ENCODE measurements around the gene ITPR1. TPM values are rescaled to one million over a fixed set of nuclear protein-coding genes. Genes with fewer than 3 reads are reported as not detected.

The ITPR1 gene
- total RNA-seq, 1 donor from 2014 or later: 6.7 TPM

DNA sequence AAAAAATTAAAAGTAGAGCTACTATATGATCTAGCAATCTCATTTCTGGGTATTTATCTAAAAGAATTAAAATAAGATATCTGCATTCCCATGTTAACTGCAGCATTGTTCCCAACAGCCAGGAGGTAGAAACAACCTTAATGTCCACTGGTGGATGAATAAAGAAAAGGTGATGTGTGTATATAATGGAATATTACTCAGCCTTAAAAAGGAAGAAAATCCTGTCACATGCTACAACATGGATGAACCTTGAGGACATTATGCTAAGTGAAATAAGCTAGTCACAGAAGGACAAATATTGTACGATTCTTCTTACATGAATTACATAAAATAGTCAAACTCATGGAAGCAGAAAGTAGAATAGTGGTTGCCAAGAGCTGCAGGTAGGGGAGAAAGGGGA is 366.6 kb downstream of the ITPR1 start:
- H3K27me3 Mint-ChIP-seq (ENCODE audit: low read depth, unreplicated experiment): no peaks in the 10 kb centered on the region
- no peaks in the 10 kb centered on the region for H3K4me1 Mint-ChIP-seq (ENCODE audit: low read depth, unreplicated experiment)
- Histone ChIP-seq H3K9ac (ENCODE audit: low read length) (no peak overlapping the region), H2AFZ (ENCODE audit: low read depth, low read length) (no peak overlapping the region), H3K4me1 (ENCODE audit: insufficient read depth, low read length) (no peaks in the 10 kb centered on the region), H4K20me1 (ENCODE audit: insufficient read depth, low read length) (no peaks in the 10 kb centered on the region), H3K36me3 (ENCODE audit: insufficient read depth, low read length) (no peaks in the 10 kb centered on the region), H3K27ac (ENCODE audit: low read depth, low read length) (no peak overlapping the region), H3K4me3 (ENCODE audit: insufficient read depth, low read depth, low read length) (no peak overlapping the region), H3K9me3 (ENCODE audit: insufficient read depth, low read depth, low read length) (peaks cover 4% of the 10 kb centered on the region), H3K79me2 (ENCODE audit: insufficient read depth, low read length) (no peaks in the 10 kb centered on the region), H3K27me3 (ENCODE audit: insufficient read depth, low read length) (no peaks in the 10 kb centered on the region), H3K4me2 (ENCODE audit: low read length) (no peak overlapping the region)
- H3K27ac Mint-ChIP-seq (ENCODE audit: unreplicated experiment): no peak overlapping the region
- no peak overlapping the region for H3K4me3 Mint-ChIP-seq (ENCODE audit: unreplicated experiment)
- FAIRE-seq: no peak
- H3K36me3 Mint-ChIP-seq (ENCODE audit: low read depth, unreplicated experiment): no peaks in the 10 kb centered on the region
- DNase-seq (ENCODE audit: low read depth): no peak
- TF ChIP-seq, protein P1, sequence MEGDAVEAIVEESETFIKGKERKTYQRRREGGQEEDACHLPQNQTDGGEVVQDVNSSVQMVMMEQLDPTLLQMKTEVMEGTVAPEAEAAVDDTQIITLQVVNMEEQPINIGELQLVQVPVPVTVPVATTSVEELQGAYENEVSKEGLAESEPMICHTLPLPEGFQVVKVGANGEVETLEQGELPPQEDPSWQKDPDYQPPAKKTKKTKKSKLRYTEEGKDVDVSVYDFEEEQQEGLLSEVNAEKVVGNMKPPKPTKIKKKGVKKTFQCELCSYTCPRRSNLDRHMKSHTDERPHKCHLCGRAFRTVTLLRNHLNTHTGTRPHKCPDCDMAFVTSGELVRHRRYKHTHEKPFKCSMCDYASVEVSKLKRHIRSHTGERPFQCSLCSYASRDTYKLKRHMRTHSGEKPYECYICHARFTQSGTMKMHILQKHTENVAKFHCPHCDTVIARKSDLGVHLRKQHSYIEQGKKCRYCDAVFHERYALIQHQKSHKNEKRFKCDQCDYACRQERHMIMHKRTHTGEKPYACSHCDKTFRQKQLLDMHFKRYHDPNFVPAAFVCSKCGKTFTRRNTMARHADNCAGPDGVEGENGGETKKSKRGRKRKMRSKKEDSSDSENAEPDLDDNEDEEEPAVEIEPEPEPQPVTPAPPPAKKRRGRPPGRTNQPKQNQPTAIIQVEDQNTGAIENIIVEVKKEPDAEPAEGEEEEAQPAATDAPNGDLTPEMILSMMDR (IDR thresholded peaks at IDR 0.05; ENCODE audit: insufficient read depth, low read depth, low read length): no peak
- TF ChIP-seq EZH2 (IDR thresholded peaks at IDR 0.05; ENCODE audit: insufficient read depth, low read length): no peak
- H3K9me3 Mint-ChIP-seq (ENCODE audit: unreplicated experiment): peaks cover 11% of the 10 kb centered on the region

DNA sequence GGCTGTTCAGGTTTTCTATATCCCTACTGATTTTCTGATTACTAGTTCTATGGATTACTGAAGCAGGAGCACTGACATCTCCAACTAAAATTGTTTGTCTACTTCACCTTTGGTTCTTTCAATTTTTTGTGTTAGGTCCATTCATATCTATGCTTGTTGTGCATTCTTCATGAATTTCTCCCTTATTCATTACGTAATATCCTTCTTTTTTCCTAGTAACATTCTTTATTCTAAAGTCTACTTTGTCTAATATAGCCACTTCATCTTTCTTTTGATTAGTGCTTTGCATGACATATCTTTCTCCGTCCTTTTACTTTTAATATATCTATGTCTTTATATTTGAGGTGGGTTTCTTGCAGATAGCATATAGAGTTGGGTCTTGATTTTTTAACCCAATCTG is 369.8 kb downstream of the ITPR1 start:
- H3K9me3 Mint-ChIP-seq (ENCODE audit: unreplicated experiment): peaks cover 11% of the 10 kb centered on the region
- H3K9ac ChIP-seq (ENCODE audit: low read length): no peak overlapping the region
- no peak overlapping the region for H3K27ac ChIP-seq (ENCODE audit: low read depth, low read length)
- no peak for DNase-seq (ENCODE audit: low read depth)
- H3K36me3 ChIP-seq (ENCODE audit: insufficient read depth, low read length): no peaks in the 10 kb centered on the region
- H4K20me1 ChIP-seq (ENCODE audit: insufficient read depth, low read length): no peaks in the 10 kb centered on the region
- H3K27me3 ChIP-seq (ENCODE audit: insufficient read depth, low read length): no peaks in the 10 kb centered on the region
- H3K79me2 ChIP-seq (ENCODE audit: insufficient read depth, low read length): no peaks in the 10 kb centered on the region
- H3K9me3 ChIP-seq (ENCODE audit: insufficient read depth, low read depth, low read length): peaks cover 4% of the 10 kb centered on the region
- H3K27me3 Mint-ChIP-seq (ENCODE audit: low read depth, unreplicated experiment): no peaks in the 10 kb centered on the region
- H3K4me2 ChIP-seq (ENCODE audit: low read length): no peak overlapping the region
- no peak overlapping the region for H3K4me3 Mint-ChIP-seq (ENCODE audit: unreplicated experiment)
- FAIRE-seq: no peak
- no peaks in the 10 kb centered on the region for H3K36me3 Mint-ChIP-seq (ENCODE audit: low read depth, unreplicated experiment)
- H3K4me1 ChIP-seq (ENCODE audit: insufficient read depth, low read length): peaks cover 14% of the 10 kb centered on the region
- H3K27ac Mint-ChIP-seq (ENCODE audit: unreplicated experiment): no peak overlapping the region
- no peak overlapping the region for H3K4me3 ChIP-seq (ENCODE audit: insufficient read depth, low read depth, low read length)
- H2AFZ ChIP-seq (ENCODE audit: low read depth, low read length): no peak overlapping the region
- no peaks in the 10 kb centered on the region for H3K4me1 Mint-ChIP-seq (ENCODE audit: low read depth, unreplicated experiment)
- TF ChIP-seq, protein P1 (IDR thresholded peaks at IDR 0.05; ENCODE audit: insufficient read depth, low read depth, low read length): no peak
- TF ChIP-seq EZH2 (IDR thresholded peaks at IDR 0.05; ENCODE audit: insufficient read depth, low read length): no peak

DNA sequence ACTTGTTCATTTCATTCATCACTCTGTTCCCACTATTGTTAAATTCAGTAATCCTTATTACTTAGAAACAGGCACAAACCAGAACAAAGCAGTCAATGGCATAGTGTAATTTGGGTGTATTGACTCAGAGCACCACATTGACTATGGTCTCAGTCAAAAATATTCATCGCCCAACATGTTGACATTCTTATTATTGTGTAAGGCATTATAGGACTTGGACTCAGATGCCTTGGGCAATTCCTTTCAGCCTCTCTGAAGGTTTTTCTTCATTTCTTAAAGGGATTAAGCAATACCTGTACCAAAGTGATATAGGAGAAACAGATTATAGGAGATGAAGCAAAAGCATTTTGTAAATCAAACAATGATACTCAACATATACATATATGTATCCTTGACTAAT is 371.4 kb downstream of the ITPR1 start:
- Histone ChIP-seq H3K9me3 (ENCODE audit: insufficient read depth, low read depth, low read length) (peaks cover 4% of the 10 kb centered on the region), H2AFZ (ENCODE audit: low read depth, low read length) (no peak overlapping the region), H3K36me3 (ENCODE audit: insufficient read depth, low read length) (no peaks in the 10 kb centered on the region), H3K27ac (ENCODE audit: low read depth, low read length) (no peak overlapping the region), H3K4me3 (ENCODE audit: insufficient read depth, low read depth, low read length) (no peak overlapping the region), H3K4me2 (ENCODE audit: low read length) (no peak overlapping the region), H3K9ac (ENCODE audit: low read length) (no peak overlapping the region), H3K4me1 (ENCODE audit: insufficient read depth, low read length) (peaks cover 22% of the 10 kb centered on the region), H3K79me2 (ENCODE audit: insufficient read depth, low read length) (no peaks in the 10 kb centered on the region), H4K20me1 (ENCODE audit: insufficient read depth, low read length) (no peaks in the 10 kb centered on the region), H3K27me3 (ENCODE audit: insufficient read depth, low read length) (no peaks in the 10 kb centered on the region)
- Mint-ChIP-seq H3K4me1 (ENCODE audit: low read depth, unreplicated experiment) (no peaks in the 10 kb centered on the region), H3K36me3 (ENCODE audit: low read depth, unreplicated experiment) (no peaks in the 10 kb centered on the region), H3K4me3 (ENCODE audit: unreplicated experiment) (no peak overlapping the region), H3K9me3 (ENCODE audit: unreplicated experiment) (peaks cover 11% of the 10 kb centered on the region), H3K27me3 (ENCODE audit: low read depth, unreplicated experiment) (no peaks in the 10 kb centered on the region), H3K27ac (ENCODE audit: unreplicated experiment) (no peak overlapping the region)
- FAIRE-seq: no peak
- no peak for TF ChIP-seq EZH2 (IDR thresholded peaks at IDR 0.05; ENCODE audit: insufficient read depth, low read length)
- TF ChIP-seq, protein P1 (IDR thresholded peaks at IDR 0.05; ENCODE audit: insufficient read depth, low read depth, low read length): no peak
- DNase-seq (ENCODE audit: low read depth): no peak
